Breast epithelium (tissue), 4 donors: Measurements from ENCODE around the gene RHOV. TPM values are rescaled to one million over a fixed set of nuclear protein-coding genes. Genes with fewer than 3 reads are reported as not detected.

Experiments
- DNase-seq, 2 donors: peaks; one replicate each; pipeline ENCODE4 v3.0.0-alpha.2; 2019; ENCODE audit warnings: low spot score in 2 of 2
- H3K27ac ChIP-seq, 2 donors: fragments of 200-600 bp; sonication (generic) in 1 of 2; one replicate each; pipeline ENCODE4 v1.5.1; 2016 to 2019; ENCODE audit warnings: mild to moderate bottlenecking in 1 of 2
- H3K27me3 ChIP-seq, 2 donors: fragments of 200-600 bp; sonication (generic) in 1 of 2; one replicate each; pipeline versions ENCODE4 v1.5.1 to v1.6.0; 2017 to 2019; ENCODE audit warnings: control low read depth in 1 of 2, mild to moderate bottlenecking in 1 of 2
- H3K36me3 ChIP-seq: fragments of 200-600 bp; one replicate; pipeline ENCODE4 v1.5.1; 2019
- H3K4me1 ChIP-seq, 2 donors: fragments of 200-600 bp; sonication (generic); one replicate each; pipeline ENCODE4 v1.5.1; 2016 to 2019; ENCODE audit warnings: control low read depth in 1 of 2
- H3K4me3 ChIP-seq, 3 donors: fragments of 200-600 bp; sonication (generic); 1 replicate in 2 of 3; 2 replicates in 1 of 3; pipeline ENCODE4 v1.5.1; 2016 to 2019; ENCODE audit warnings: mild to moderate bottlenecking in 3 of 3, moderate library complexity in 2 of 3
- H3K9me3 ChIP-seq, 2 donors: fragments of 200-600 bp; sonication (generic) in 1 of 2; one replicate each; pipeline ENCODE4 v1.5.1; 2016 to 2019; ENCODE audit warnings: control low read depth in 1 of 2
- POLR2A ChIP-seq: fragments of 450-650 bp; IDR thresholded peaks from one replicate; pipeline ENCODE4 v1.6.1; 2016; ENCODE audit warnings: antibody characterized with exemption, mild to moderate bottlenecking, moderate library complexity
- POLR2AphosphoS5 ChIP-seq, 3 donors: sonication (generic); formaldehyde crosslinking; IDR thresholded peaks; one replicate each; pipeline ENCODE4 v1.6.1; 2017; ENCODE audit warnings: antibody characterized with exemption in 3 of 3
- intact Hi-C: fragments of 100-400 bp; cut with DNase I; formaldehyde crosslinking; loops from one replicate; pipeline ENCODE4 v1.15.1; 2023; ENCODE audit warnings: low total_unique reads
- total RNA-seq, 3 donors: library from RNA; depleted of rRNA; stranded (reverse); fragments of >200 nt; gene quantifications; one replicate each; pipeline ENCODE4 v1.1.0, GENCODE V29; 2016
- TF ChIP-seq, protein P1 (sequence below), 3 donors: fragments of 450-650 bp; IDR thresholded peaks; one replicate each; pipeline ENCODE4 v1.5.1; 2016 to 2017; ENCODE audit warnings: antibody characterized with exemption in 3 of 3, mild to moderate bottlenecking in 3 of 3, moderate library complexity in 3 of 3

RHOV gene
- total RNA-seq, 3 donors from 2014 or later = 8.5 to 12.1 TPM; not detected in 1

DNA sequence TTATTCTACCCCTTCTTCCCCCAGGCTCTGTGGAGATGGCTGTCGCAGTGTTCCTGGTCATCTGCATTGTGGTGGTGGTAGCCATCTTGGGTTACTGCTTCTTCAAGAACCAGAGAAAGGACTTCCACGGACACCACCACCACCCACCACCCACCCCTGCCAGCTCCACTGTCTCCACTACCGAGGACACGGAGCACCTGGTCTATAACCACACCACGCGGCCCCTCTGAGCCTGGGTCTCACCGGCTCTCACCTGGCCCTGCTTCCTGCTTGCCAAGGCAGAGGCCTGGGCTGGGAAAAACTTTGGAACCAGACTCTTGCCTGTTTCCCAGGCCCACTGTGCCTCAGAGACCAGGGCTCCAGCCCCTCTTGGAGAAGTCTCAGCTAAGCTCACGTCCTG is 17.3 kb downstream of the RHOV start:
- no peak for DNase-seq
- Histone ChIP-seq H3K27me3 (no peaks in the 10 kb centered on the region), H3K9me3 (no peaks in the 10 kb centered on the region), H3K4me3 (no peak overlapping the region), H3K36me3 (no peaks in the 10 kb centered on the region), H3K4me1 (peaks cover 0 to 5% of the 10 kb centered on the region in 2 donors), H3K27ac (peak overlapping the region; percentile 80 to 88)
- no peak for TF ChIP-seq POLR2A
- TF ChIP-seq, protein P1, sequence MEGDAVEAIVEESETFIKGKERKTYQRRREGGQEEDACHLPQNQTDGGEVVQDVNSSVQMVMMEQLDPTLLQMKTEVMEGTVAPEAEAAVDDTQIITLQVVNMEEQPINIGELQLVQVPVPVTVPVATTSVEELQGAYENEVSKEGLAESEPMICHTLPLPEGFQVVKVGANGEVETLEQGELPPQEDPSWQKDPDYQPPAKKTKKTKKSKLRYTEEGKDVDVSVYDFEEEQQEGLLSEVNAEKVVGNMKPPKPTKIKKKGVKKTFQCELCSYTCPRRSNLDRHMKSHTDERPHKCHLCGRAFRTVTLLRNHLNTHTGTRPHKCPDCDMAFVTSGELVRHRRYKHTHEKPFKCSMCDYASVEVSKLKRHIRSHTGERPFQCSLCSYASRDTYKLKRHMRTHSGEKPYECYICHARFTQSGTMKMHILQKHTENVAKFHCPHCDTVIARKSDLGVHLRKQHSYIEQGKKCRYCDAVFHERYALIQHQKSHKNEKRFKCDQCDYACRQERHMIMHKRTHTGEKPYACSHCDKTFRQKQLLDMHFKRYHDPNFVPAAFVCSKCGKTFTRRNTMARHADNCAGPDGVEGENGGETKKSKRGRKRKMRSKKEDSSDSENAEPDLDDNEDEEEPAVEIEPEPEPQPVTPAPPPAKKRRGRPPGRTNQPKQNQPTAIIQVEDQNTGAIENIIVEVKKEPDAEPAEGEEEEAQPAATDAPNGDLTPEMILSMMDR (IDR thresholded peaks at IDR 0.05) = no peak
- no peak for TF ChIP-seq POLR2AphosphoS5 (IDR thresholded peaks at IDR 0.05)
- intact Hi-C loops = no loop called here

DNA sequence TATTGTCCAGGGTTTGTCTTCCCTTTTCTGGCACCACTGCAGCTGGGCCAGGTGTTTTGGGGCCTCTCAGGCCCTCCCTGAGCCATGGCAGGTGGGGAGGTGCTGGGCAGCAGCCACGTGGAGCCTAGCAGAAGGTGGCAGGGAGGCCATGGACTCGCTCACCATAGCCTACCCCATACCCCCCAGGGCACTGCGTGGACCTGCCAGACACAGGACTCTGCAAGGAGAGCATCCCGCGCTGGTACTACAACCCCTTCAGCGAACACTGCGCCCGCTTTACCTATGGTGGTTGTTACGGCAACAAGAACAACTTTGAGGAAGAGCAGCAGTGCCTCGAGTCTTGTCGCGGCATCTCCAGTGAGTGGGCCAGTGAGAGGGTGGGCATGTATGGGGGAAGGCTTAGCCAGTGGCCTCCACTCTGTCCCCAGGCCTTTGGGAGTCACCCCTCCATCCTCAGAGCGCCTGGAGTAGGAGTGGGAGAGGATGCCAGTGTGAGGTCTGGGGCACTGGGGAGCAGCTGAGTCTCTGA is 18.3 kb downstream of the RHOV start:
- intact Hi-C loops = no loop called here
- H3K9me3 ChIP-seq = no peaks in the 10 kb centered on the region
- no peak for TF ChIP-seq POLR2A
- TF ChIP-seq, protein P1 (IDR thresholded peaks at IDR 0.05) = no peak
- TF ChIP-seq POLR2AphosphoS5 (IDR thresholded peaks at IDR 0.05) = no peak

DNA sequence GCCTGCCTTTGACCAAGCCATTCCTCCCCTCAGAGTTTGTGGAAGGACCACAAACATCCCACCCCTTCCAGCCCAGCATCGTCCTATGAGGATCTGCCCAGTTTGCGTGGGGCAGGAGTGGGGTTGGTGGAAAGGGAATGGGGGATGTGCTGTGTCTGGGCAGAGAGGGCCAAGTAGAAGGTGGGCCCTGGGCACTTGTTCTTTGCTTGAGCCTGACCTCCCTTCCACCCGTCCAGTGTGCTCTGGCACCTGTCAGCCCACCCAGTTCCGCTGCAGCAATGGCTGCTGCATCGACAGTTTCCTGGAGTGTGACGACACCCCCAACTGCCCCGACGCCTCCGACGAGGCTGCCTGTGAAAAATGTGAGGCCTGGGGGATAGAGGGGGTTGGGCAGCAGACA is 19.9 kb downstream of the RHOV start:
- intact Hi-C loops = no loop called here

More for the DNA sequence above, 18.3 kb downstream of the RHOV start:
- no peak overlapping the region for H3K4me3 ChIP-seq
- no peak for DNase-seq
- no peaks in the 10 kb centered on the region for H3K36me3 ChIP-seq
- peaks cover 0 to 5% of the 10 kb centered on the region in 2 donors for H3K4me1 ChIP-seq
- H3K27ac ChIP-seq = peak overlapping the region in 1 of 2 donors; percentile 21
- no peaks in the 10 kb centered on the region for H3K27me3 ChIP-seq

DNA sequence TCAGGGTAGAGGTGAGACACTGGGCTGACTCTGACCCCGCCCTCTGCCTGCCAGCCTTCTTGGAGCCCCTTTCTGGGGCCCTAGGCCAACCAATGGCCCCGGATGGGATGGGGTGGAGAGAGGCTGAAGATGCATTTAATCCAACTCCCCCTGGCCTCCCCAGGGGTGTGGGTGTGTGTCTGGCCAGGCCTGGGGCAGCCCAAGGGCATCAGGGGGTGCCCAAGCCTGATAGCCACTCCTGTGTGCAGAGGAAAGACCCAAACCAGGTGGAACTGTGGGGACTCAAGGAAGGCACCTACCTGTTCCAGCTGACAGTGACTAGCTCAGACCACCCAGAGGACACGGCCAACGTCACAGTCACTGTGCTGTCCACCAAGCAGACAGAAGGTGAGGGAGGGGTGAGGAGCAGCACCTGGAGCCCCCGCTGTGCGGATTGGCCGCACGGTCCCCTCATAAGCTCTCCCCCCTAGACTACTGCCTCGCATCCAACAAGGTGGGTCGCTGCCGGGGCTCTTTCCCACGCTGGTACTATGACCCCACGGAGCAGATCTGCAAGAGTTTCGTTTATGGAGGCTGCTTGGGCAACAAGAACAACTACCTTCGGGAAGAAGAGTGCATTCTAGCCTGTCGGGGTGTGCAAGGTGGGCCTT is 20.7 kb downstream of the RHOV start:
- H3K9me3 ChIP-seq = no peaks in the 10 kb centered on the region
- H3K4me3 ChIP-seq = no peak overlapping the region
- intact Hi-C loops = no loop called here
- no peak for TF ChIP-seq POLR2AphosphoS5 (IDR thresholded peaks at IDR 0.05)
- TF ChIP-seq POLR2A = no peak
- TF ChIP-seq, protein P1 (IDR thresholded peaks at IDR 0.05) = no peak
- no peaks in the 10 kb centered on the region for H3K36me3 ChIP-seq
- H3K27me3 ChIP-seq = no peaks in the 10 kb centered on the region
- H3K4me1 ChIP-seq = peaks cover 0 to 5% of the 10 kb centered on the region in 2 donors
- no peak for DNase-seq
- no peak overlapping the region for H3K27ac ChIP-seq

More for the DNA sequence above, 19.9 kb downstream of the RHOV start:
- H3K9me3 ChIP-seq = no peaks in the 10 kb centered on the region
- H3K4me1 ChIP-seq = peaks cover 0 to 5% of the 10 kb centered on the region in 2 donors
- no peak overlapping the region for H3K4me3 ChIP-seq
- no peaks in the 10 kb centered on the region for H3K27me3 ChIP-seq
- no peaks in the 10 kb centered on the region for H3K36me3 ChIP-seq
- TF ChIP-seq, protein P1 (IDR thresholded peaks at IDR 0.05) = no peak
- TF ChIP-seq POLR2AphosphoS5 (IDR thresholded peaks at IDR 0.05) (no peak), POLR2A (no peak)
- no peak overlapping the region for H3K27ac ChIP-seq
- no peak for DNase-seq

DNA sequence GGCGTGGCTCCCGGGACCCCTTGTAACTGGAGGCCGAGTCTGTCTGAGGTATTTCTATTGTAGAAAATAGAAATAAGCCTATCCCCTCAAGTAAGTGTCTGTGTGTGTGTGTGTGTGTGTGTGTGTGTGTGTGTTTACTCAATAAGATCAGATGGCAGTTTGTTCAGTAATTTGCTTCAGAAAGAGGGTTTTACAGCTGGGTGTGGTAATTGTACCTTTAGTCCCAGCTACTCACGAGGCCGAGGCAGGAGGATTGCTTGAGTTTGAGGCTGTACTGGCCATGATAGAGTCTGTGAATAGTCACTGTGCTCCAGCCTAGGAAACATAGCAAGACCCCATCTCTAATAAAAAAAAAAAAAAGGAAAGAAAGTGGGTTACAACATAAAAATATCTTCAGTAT is 21.5 kb downstream of the RHOV start:
- no peak for DNase-seq
- intact Hi-C loops = no loop called here
- H3K9me3 ChIP-seq = no peaks in the 10 kb centered on the region
- no peak overlapping the region for H3K4me3 ChIP-seq
- peaks cover 0 to 5% of the 10 kb centered on the region in 2 donors for H3K4me1 ChIP-seq
- peak overlapping the region in 1 of 2 donors; percentile 7 for H3K27ac ChIP-seq
- H3K36me3 ChIP-seq = no peaks in the 10 kb centered on the region
- H3K27me3 ChIP-seq = no peaks in the 10 kb centered on the region
- TF ChIP-seq POLR2AphosphoS5 (IDR thresholded peaks at IDR 0.05) (no peak), POLR2A (no peak)
- TF ChIP-seq, protein P1 (IDR thresholded peaks at IDR 0.05) = no peak
